ENCODE data around the gene EXT2.

The EXT2 gene

GRCh38 chr11:44199298-44199697, 103.8 kb downstream of the EXT2 start:
- Mint-ChIP-seq H3K4me1 (ENCODE audit: low read depth) (peaks cover 6% of the 10 kb centered on the region), H3K27me3 (no peaks in the 10 kb centered on the region), H3K9me3 (no peaks in the 10 kb centered on the region), H3K27ac (no peak overlapping the region), H3K36me3 (ENCODE audit: low read depth) (peaks cover 37% of the 10 kb centered on the region), H3K4me3 (no peak overlapping the region)
- intact Hi-C loops (cut with micrococcal nuclease): no loop called here

GRCh38 chr11:44199816-44200215, 104.3 kb downstream of the EXT2 start:
- Mint-ChIP-seq H3K36me3 (ENCODE audit: low read depth) (peaks cover 37% of the 10 kb centered on the region), H3K27ac (no peak overlapping the region), H3K4me3 (no peak overlapping the region), H3K4me1 (ENCODE audit: low read depth) (peaks cover 6% of the 10 kb centered on the region), H3K9me3 (no peaks in the 10 kb centered on the region), H3K27me3 (no peaks in the 10 kb centered on the region)
- intact Hi-C loops (cut with micrococcal nuclease): no loop called here

GRCh38 chr11:44203270-44204043, 108.0 kb downstream of the EXT2 start:
- H3K27me3 Mint-ChIP-seq: no peaks in the 10 kb centered on the region
- intact Hi-C loops (cut with micrococcal nuclease): no loop called here
- no peak overlapping the region for H3K4me3 Mint-ChIP-seq
- H3K9me3 Mint-ChIP-seq: no peaks in the 10 kb centered on the region
- H3K4me1 Mint-ChIP-seq (ENCODE audit: low read depth): peaks cover 6% of the 10 kb centered on the region
- H3K27ac Mint-ChIP-seq: no peak overlapping the region
- H3K36me3 Mint-ChIP-seq (ENCODE audit: low read depth): peaks cover 37% of the 10 kb centered on the region

- peaks cover 18% of the 10 kb centered on the region for H3K36me3 Mint-ChIP-seq (ENCODE audit: low read depth)
- H3K27me3 Mint-ChIP-seq: no peaks in the 10 kb centered on the region
- H3K4me3 Mint-ChIP-seq: no peak overlapping the region
- intact Hi-C loops (cut with micrococcal nuclease): no loop called here
- no peaks in the 10 kb centered on the region for H3K4me1 Mint-ChIP-seq (ENCODE audit: low read depth)
- H3K27ac Mint-ChIP-seq: no peak overlapping the region
- no peaks in the 10 kb centered on the region for H3K9me3 Mint-ChIP-seq
Observed at GRCh38 chr11:44205352-44205751, 109.9 kb downstream of the EXT2 start.

- Mint-ChIP-seq H3K36me3 (ENCODE audit: low read depth) (peaks cover 13% of the 10 kb centered on the region), H3K4me1 (ENCODE audit: low read depth) (no peaks in the 10 kb centered on the region), H3K9me3 (no peaks in the 10 kb centered on the region), H3K27ac (no peak overlapping the region), H3K4me3 (no peak overlapping the region), H3K27me3 (no peaks in the 10 kb centered on the region)
- intact Hi-C loops (cut with micrococcal nuclease): no loop called here
Observed at GRCh38 chr11:44205836-44206235, 110.4 kb downstream of the EXT2 start.

GRCh38 chr11:44207292-44207691, 111.8 kb downstream of the EXT2 start:
- no peaks in the 10 kb centered on the region for H3K27me3 Mint-ChIP-seq
- no peak overlapping the region for H3K4me3 Mint-ChIP-seq
- H3K27ac Mint-ChIP-seq: no peak overlapping the region
- peaks cover 19% of the 10 kb centered on the region for H3K36me3 Mint-ChIP-seq (ENCODE audit: low read depth)
- intact Hi-C loops (cut with micrococcal nuclease): no loop called here
- H3K9me3 Mint-ChIP-seq: peaks cover 12% of the 10 kb centered on the region
- H3K4me1 Mint-ChIP-seq (ENCODE audit: low read depth): no peaks in the 10 kb centered on the region

- no peaks in the 10 kb centered on the region for H3K4me1 Mint-ChIP-seq (ENCODE audit: low read depth)
- peaks cover 19% of the 10 kb centered on the region for H3K36me3 Mint-ChIP-seq (ENCODE audit: low read depth)
- H3K27me3 Mint-ChIP-seq: no peaks in the 10 kb centered on the region
- H3K9me3 Mint-ChIP-seq: peaks cover 23% of the 10 kb centered on the region
- H3K27ac Mint-ChIP-seq: no peak overlapping the region
- intact Hi-C loops (cut with micrococcal nuclease): no loop called here
- no peak overlapping the region for H3K4me3 Mint-ChIP-seq
Observed at GRCh38 chr11:44208976-44209603, 113.6 kb downstream of the EXT2 start.

- H3K9me3 Mint-ChIP-seq: peaks cover 23% of the 10 kb centered on the region
- H3K27ac Mint-ChIP-seq: no peak overlapping the region
- intact Hi-C loops (cut with micrococcal nuclease): no loop called here
- no peak overlapping the region for H3K4me3 Mint-ChIP-seq
- peaks cover 12% of the 10 kb centered on the region for H3K36me3 Mint-ChIP-seq (ENCODE audit: low read depth)
- H3K27me3 Mint-ChIP-seq: no peaks in the 10 kb centered on the region
- H3K4me1 Mint-ChIP-seq (ENCODE audit: low read depth): no peaks in the 10 kb centered on the region
Observed at GRCh38 chr11:44212128-44212527, 116.7 kb downstream of the EXT2 start.

GRCh38 chr11:44213148-44213547, 117.7 kb downstream of the EXT2 start:
- Mint-ChIP-seq H3K36me3 (ENCODE audit: low read depth) (peaks cover 7% of the 10 kb centered on the region), H3K27ac (no peak overlapping the region), H3K4me3 (no peak overlapping the region), H3K4me1 (ENCODE audit: low read depth) (no peaks in the 10 kb centered on the region), H3K27me3 (no peaks in the 10 kb centered on the region), H3K9me3 (peaks cover 23% of the 10 kb centered on the region)
- intact Hi-C loops (cut with micrococcal nuclease): no loop called here

- no peak overlapping the region for H3K27ac Mint-ChIP-seq
- peaks cover 7% of the 10 kb centered on the region for H3K36me3 Mint-ChIP-seq (ENCODE audit: low read depth)
- H3K4me3 Mint-ChIP-seq: no peak overlapping the region
- intact Hi-C loops (cut with micrococcal nuclease): no loop called here
- no peaks in the 10 kb centered on the region for H3K27me3 Mint-ChIP-seq
- H3K9me3 Mint-ChIP-seq: peaks cover 10% of the 10 kb centered on the region
- H3K4me1 Mint-ChIP-seq (ENCODE audit: low read depth): no peaks in the 10 kb centered on the region
Observed at GRCh38 chr11:44217432-44217831, 122.0 kb downstream of the EXT2 start.

- peaks cover 7% of the 10 kb centered on the region for H3K36me3 Mint-ChIP-seq (ENCODE audit: low read depth)
- H3K4me3 Mint-ChIP-seq: no peak overlapping the region
- no peak overlapping the region for H3K27ac Mint-ChIP-seq
- H3K27me3 Mint-ChIP-seq: no peaks in the 10 kb centered on the region
- H3K9me3 Mint-ChIP-seq: no peaks in the 10 kb centered on the region
- intact Hi-C loops (cut with micrococcal nuclease): no loop called here
- H3K4me1 Mint-ChIP-seq (ENCODE audit: low read depth): no peaks in the 10 kb centered on the region
Observed at GRCh38 chr11:44219830-44220796, 124.6 kb downstream of the EXT2 start.

- Mint-ChIP-seq H3K27me3 (no peaks in the 10 kb centered on the region), H3K36me3 (ENCODE audit: low read depth) (peaks cover 7% of the 10 kb centered on the region), H3K4me1 (ENCODE audit: low read depth) (no peaks in the 10 kb centered on the region), H3K4me3 (no peak overlapping the region), H3K27ac (no peak overlapping the region), H3K9me3 (no peaks in the 10 kb centered on the region)
- intact Hi-C loops (cut with micrococcal nuclease): no loop called here
Observed at GRCh38 chr11:44221456-44221855, 126.0 kb downstream of the EXT2 start.

- Mint-ChIP-seq H3K9me3 (no peaks in the 10 kb centered on the region), H3K27ac (no peak overlapping the region), H3K4me1 (ENCODE audit: low read depth) (no peaks in the 10 kb centered on the region), H3K27me3 (no peaks in the 10 kb centered on the region), H3K36me3 (ENCODE audit: low read depth) (peaks cover 7% of the 10 kb centered on the region), H3K4me3 (no peak overlapping the region)
- intact Hi-C loops (cut with micrococcal nuclease): no loop called here
Observed at GRCh38 chr11:44221992-44222391, 126.5 kb downstream of the EXT2 start.

- H3K9me3 Mint-ChIP-seq: no peaks in the 10 kb centered on the region
Observed at GRCh38 chr11:44223238-44223637, 127.8 kb downstream of the EXT2 start.

More at GRCh38 chr11:44223238-44223637, 127.8 kb downstream of the EXT2 start:
- intact Hi-C loops (cut with micrococcal nuclease): no loop called here
- Mint-ChIP-seq H3K27ac (no peak overlapping the region), H3K27me3 (no peaks in the 10 kb centered on the region), H3K4me3 (no peak overlapping the region), H3K4me1 (ENCODE audit: low read depth) (no peaks in the 10 kb centered on the region), H3K36me3 (ENCODE audit: low read depth) (peaks cover 7% of the 10 kb centered on the region)
